ENCODE data around the gene TRMU. TPM values are rescaled to one million over a fixed set of nuclear protein-coding genes. Genes with fewer than 3 reads are reported as not detected.
A peak's percentile ranks its signal among the peaks of the same experiment; 100 is the strongest.

TRMU gene
- total and polyA plus RNA-seq, 4 experiments from 2014 or later: 14.5 to 93.0 (median 48.6) TPM

GRCh38 chr22:46357711-46358520 lies 22.4 kb downstream of the TRMU start:
- peak overlapping the region in 1 of 7 donors; percentile 20 for H3K27ac Mint-ChIP-seq
- Histone ChIP-seq H3K9me3 (ENCODE audit: control insufficient read depth in 1 of 2, low read length in 2 of 2) (no peaks in the 10 kb centered on the region), H3K36me3 (ENCODE audit: insufficient read depth, low read length) (peaks cover 23% of the 10 kb centered on the region), H3K4me3 (ENCODE audit: low read length in 2 of 2) (no peak overlapping the region), H3K27ac (ENCODE audit: low read depth, low read length) (no peak overlapping the region), H3K4me1 (ENCODE audit: insufficient read depth, low read length) (no peaks in the 10 kb centered on the region), H3K27me3 (ENCODE audit: insufficient read depth, low read length) (no peaks in the 10 kb centered on the region)
- DNase-seq: no peak
- POLR2A ChIA-PET (ENCODE audit: partially characterized antibody): no interaction called here
- H3K4me1 Mint-ChIP-seq: peaks cover 0 to 6% (median 1%) of the 10 kb centered on the region in 4 donors
- H3K4me3 Mint-ChIP-seq: no peak overlapping the region
- peaks cover 0 to 8% (median 0%) of the 10 kb centered on the region in 8 donors for H3K9me3 Mint-ChIP-seq
- H3K27me3 Mint-ChIP-seq: no peaks in the 10 kb centered on the region
- intact Hi-C loops (cut with micrococcal nuclease): no loop called here
- H3K36me3 Mint-ChIP-seq: peaks cover under 1 to 28% of the 10 kb centered on the region in 2 donors
- CTCF ChIA-PET (ENCODE audit: partially characterized antibody): interaction anchor here (1.2 to 1.5 kb wide), 2 partner anchors 10 kb away, joined by 5 to 10 read pairs; no protein-coding TSS in a partner anchor

DNA sequence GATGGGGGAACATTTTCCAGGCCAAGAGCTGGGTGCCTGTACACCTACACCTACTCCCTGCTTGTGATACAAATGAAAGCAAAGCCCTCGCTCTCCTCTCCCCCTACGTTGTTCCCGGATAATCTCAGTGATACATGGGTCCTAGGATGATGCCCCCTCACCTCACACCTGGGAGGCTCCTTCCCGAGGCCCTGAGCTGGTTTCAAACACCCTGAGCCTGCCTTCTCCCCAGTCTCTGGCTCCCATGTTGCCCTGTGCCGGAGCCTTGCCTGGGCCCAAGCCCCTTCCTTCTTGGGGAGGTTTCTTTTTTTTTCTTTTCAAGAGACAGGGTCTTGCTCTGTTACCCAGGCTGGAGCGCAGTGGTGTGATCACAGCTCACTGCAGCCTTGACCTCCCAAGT lies 23.3 kb downstream of the TRMU start:
- ChIA-PET CTCF (ENCODE audit: partially characterized antibody) (interaction anchor here (1.2 kb wide), 1 partner anchor 9 kb away, joined by 10 read pairs; no protein-coding TSS in a partner anchor), POLR2A (ENCODE audit: partially characterized antibody) (no interaction called here)
- intact Hi-C loops (cut with micrococcal nuclease): no loop called here
- DNase-seq: no peak
- H3K27ac Mint-ChIP-seq: peak overlapping the region in 2 of 7 donors; percentile 12 to 57
- Histone ChIP-seq H3K9me3 (ENCODE audit: control insufficient read depth in 1 of 2, low read length in 2 of 2) (no peaks in the 10 kb centered on the region), H3K4me1 (ENCODE audit: insufficient read depth, low read length) (no peaks in the 10 kb centered on the region), H3K27ac (ENCODE audit: low read depth, low read length) (no peak overlapping the region), H3K36me3 (ENCODE audit: insufficient read depth, low read length) (peaks cover 14% of the 10 kb centered on the region), H3K27me3 (ENCODE audit: insufficient read depth, low read length) (no peaks in the 10 kb centered on the region), H3K4me3 (ENCODE audit: low read length in 2 of 2) (no peak overlapping the region)
- H3K4me3 Mint-ChIP-seq: no peak overlapping the region
- H3K9me3 Mint-ChIP-seq: peaks cover 0 to 8% (median 0%) of the 10 kb centered on the region in 8 donors
- peaks cover 0 to 4% (median 1%) of the 10 kb centered on the region in 4 donors for H3K4me1 Mint-ChIP-seq
- peaks cover 0 to 1% of the 10 kb centered on the region in 2 donors for H3K27me3 Mint-ChIP-seq
- H3K36me3 Mint-ChIP-seq: peaks cover 0 to 22% of the 10 kb centered on the region in 2 donors

GRCh38 chr22:46359362-46359761 lies 23.8 kb downstream of the TRMU start:
- H3K27ac Mint-ChIP-seq: peak overlapping the region in 3 of 7 donors; percentile 19 to 57 (median 51)
- ChIA-PET CTCF (ENCODE audit: partially characterized antibody) (interaction anchor here (1.2 kb wide), 1 partner anchor 8 kb away, joined by 10 read pairs; no protein-coding TSS in a partner anchor), POLR2A (ENCODE audit: partially characterized antibody) (no interaction called here)
- H3K4me1 Mint-ChIP-seq: peaks cover 0 to 4% (median 1%) of the 10 kb centered on the region in 4 donors
- Histone ChIP-seq H3K27me3 (ENCODE audit: insufficient read depth, low read length) (no peaks in the 10 kb centered on the region), H3K9me3 (ENCODE audit: control insufficient read depth in 1 of 2, low read length in 2 of 2) (no peaks in the 10 kb centered on the region), H3K4me1 (ENCODE audit: insufficient read depth, low read length) (no peaks in the 10 kb centered on the region), H3K4me3 (ENCODE audit: low read length in 2 of 2) (no peak overlapping the region), H3K27ac (ENCODE audit: low read depth, low read length) (no peak overlapping the region), H3K36me3 (ENCODE audit: insufficient read depth, low read length) (peaks cover 8% of the 10 kb centered on the region)
- peaks cover 0 to 8% (median 0%) of the 10 kb centered on the region in 8 donors for H3K9me3 Mint-ChIP-seq
- H3K27me3 Mint-ChIP-seq: peaks cover 0 to 1% of the 10 kb centered on the region in 2 donors
- no peak overlapping the region for H3K4me3 Mint-ChIP-seq
- H3K36me3 Mint-ChIP-seq: peaks cover 0 to 18% of the 10 kb centered on the region in 2 donors
- DNase-seq: no peak
- intact Hi-C loops (cut with micrococcal nuclease): no loop called here

DNA sequence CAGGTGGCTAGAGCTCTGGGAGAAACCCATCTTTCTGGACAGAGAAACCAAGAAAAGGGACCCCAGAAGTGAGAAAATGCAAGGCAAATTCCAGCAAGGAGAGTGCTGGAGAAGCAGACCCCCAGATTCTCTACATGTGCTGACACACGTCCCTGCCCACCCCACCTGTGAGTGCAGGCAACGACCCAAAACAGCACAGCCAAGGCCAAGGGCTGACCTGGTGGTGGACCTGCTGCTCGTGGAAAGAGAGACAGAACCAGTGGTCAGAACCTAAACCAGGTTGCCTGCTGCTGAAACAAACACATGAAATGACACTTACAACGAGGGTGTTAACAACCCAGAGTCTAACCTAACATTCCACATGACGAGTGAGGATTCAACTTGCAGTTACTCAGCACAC lies 24.6 kb downstream of the TRMU start:
- Mint-ChIP-seq H3K4me1 (peaks cover 0 to 4% (median 1%) of the 10 kb centered on the region in 4 donors), H3K36me3 (peaks cover 0 to 15% of the 10 kb centered on the region in 2 donors), H3K9me3 (peaks cover 0 to 8% (median 0%) of the 10 kb centered on the region in 8 donors), H3K27ac (no peak overlapping the region), H3K4me3 (no peak overlapping the region), H3K27me3 (peaks cover 0 to 1% of the 10 kb centered on the region in 2 donors)
- intact Hi-C loops (cut with micrococcal nuclease): no loop called here
- no peaks in the 10 kb centered on the region for H3K9me3 ChIP-seq (ENCODE audit: control insufficient read depth in 1 of 2, low read length in 2 of 2)
- DNase-seq: no peak
- ChIA-PET CTCF (ENCODE audit: partially characterized antibody) (no interaction called here), POLR2A (ENCODE audit: partially characterized antibody) (no interaction called here)
- H3K27me3 ChIP-seq (ENCODE audit: insufficient read depth, low read length): no peaks in the 10 kb centered on the region
- no peak overlapping the region for H3K4me3 ChIP-seq (ENCODE audit: low read length in 2 of 2)
- H3K36me3 ChIP-seq (ENCODE audit: insufficient read depth, low read length): peaks cover 4% of the 10 kb centered on the region
- no peak overlapping the region for H3K27ac ChIP-seq (ENCODE audit: low read depth, low read length)
- H3K4me1 ChIP-seq (ENCODE audit: insufficient read depth, low read length): no peaks in the 10 kb centered on the region

- peaks cover 0 to 1% of the 10 kb centered on the region in 2 donors for H3K27me3 Mint-ChIP-seq
- CTCF ChIA-PET (ENCODE audit: partially characterized antibody): no interaction called here
- Histone ChIP-seq H3K4me3 (ENCODE audit: low read length in 2 of 2) (no peak overlapping the region), H3K27ac (ENCODE audit: low read depth, low read length) (no peak overlapping the region), H3K27me3 (ENCODE audit: insufficient read depth, low read length) (no peaks in the 10 kb centered on the region), H3K9me3 (ENCODE audit: control insufficient read depth in 1 of 2, low read length in 2 of 2) (no peaks in the 10 kb centered on the region), H3K4me1 (ENCODE audit: insufficient read depth, low read length) (no peaks in the 10 kb centered on the region), H3K36me3 (ENCODE audit: insufficient read depth, low read length) (peaks cover 4% of the 10 kb centered on the region)
- no peak overlapping the region for H3K4me3 Mint-ChIP-seq
- peaks cover 0 to 8% (median 0%) of the 10 kb centered on the region in 8 donors for H3K9me3 Mint-ChIP-seq
- POLR2A ChIA-PET (ENCODE audit: partially characterized antibody): no interaction called here
- intact Hi-C loops (cut with micrococcal nuclease): no loop called here
- H3K36me3 Mint-ChIP-seq: peaks cover 0 to 10% of the 10 kb centered on the region in 2 donors
- peaks cover 0 to 1% (median under 1%) of the 10 kb centered on the region in 4 donors for H3K4me1 Mint-ChIP-seq
- DNase-seq: no peak
- peak overlapping the region in 1 of 7 donors; percentile 86 for H3K27ac Mint-ChIP-seq
Measured at GRCh38 chr22:46360891-46361290, 25.4 kb downstream of the TRMU start.

DNA sequence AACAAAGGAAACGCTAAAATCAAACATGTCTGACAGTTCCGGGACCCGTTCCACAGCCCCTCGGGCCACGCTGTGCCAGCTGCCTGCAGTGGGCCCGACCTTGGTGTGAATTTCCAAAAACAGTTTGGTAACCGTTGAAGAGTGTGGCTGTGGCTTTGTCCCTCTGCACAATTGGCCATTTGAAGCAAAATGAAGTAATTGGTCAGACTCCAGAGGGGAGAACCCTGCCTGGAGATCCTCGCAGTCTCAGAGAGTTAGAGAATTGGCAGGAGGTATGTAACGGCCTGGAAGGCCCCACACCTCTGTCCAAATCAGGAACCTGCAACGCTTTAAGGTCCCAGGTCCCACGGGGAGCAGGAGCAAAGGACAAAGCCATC lies 26.3 kb downstream of the TRMU start:
- Histone ChIP-seq H3K4me3 (ENCODE audit: low read length in 2 of 2) (no peak overlapping the region), H3K27me3 (ENCODE audit: insufficient read depth, low read length) (no peaks in the 10 kb centered on the region), H3K4me1 (ENCODE audit: insufficient read depth, low read length) (no peaks in the 10 kb centered on the region), H3K9me3 (ENCODE audit: control insufficient read depth in 1 of 2, low read length in 2 of 2) (no peaks in the 10 kb centered on the region), H3K27ac (ENCODE audit: low read depth, low read length) (no peak overlapping the region), H3K36me3 (ENCODE audit: insufficient read depth, low read length) (no peaks in the 10 kb centered on the region)
- ChIA-PET POLR2A (ENCODE audit: partially characterized antibody) (no interaction called here), CTCF (ENCODE audit: partially characterized antibody) (no interaction called here)
- DNase-seq: no peak
- Mint-ChIP-seq H3K4me1 (peaks cover 0 to 1% (median under 1%) of the 10 kb centered on the region in 4 donors), H3K27ac (no peak overlapping the region), H3K36me3 (peaks cover 0 to 9% of the 10 kb centered on the region in 2 donors), H3K9me3 (peaks cover 0 to 8% (median 0%) of the 10 kb centered on the region in 8 donors), H3K4me3 (no peak overlapping the region), H3K27me3 (peaks cover 0 to 1% of the 10 kb centered on the region in 2 donors)
- intact Hi-C loops (cut with micrococcal nuclease): no loop called here

DNA sequence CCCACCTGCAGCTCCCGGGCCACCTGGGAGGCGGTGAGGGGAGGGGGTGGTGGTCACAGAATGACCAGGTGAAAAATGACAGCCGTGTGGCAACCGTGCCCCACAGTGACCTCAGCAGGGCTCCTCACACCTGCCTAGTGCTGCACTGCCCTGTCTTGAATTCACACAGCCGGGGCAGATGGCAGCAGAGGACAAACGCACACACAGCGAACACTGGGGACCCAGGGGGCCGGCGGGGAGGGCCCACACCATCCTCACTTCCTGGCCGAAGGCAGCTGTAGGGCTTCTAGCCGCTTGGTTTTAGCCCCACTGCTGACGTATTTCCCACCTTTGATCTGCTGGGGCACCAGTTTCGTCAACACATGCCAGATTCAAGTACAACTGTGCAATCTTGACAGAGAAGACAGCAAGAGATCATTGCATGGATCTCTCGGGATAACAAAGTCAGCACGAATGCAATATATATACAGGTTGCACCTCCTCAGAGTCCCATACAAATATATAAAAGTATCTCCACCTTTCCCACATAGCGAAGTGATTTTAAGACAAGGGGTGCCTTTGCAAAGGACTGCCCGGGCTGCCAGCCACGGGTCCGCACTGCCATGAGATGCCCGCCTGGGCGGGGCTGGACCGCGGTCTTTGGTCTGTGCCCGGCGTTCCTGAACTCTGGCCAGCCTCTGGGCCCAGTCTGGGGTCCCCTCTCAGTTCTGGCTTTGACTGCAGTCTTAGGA lies 26.9 kb downstream of the TRMU start:
- Mint-ChIP-seq H3K27me3 (peaks cover 0 to 1% of the 10 kb centered on the region in 2 donors), H3K36me3 (peaks cover 0 to 8% of the 10 kb centered on the region in 2 donors), H3K4me1 (peaks cover 0 to 1% (median under 1%) of the 10 kb centered on the region in 4 donors), H3K4me3 (no peak overlapping the region), H3K27ac (peak overlapping the region in 2 of 7 donors; percentile 4 to 70), H3K9me3 (peaks cover 0 to 8% (median 0%) of the 10 kb centered on the region in 8 donors)
- ChIA-PET POLR2A (ENCODE audit: partially characterized antibody) (no interaction called here), CTCF (ENCODE audit: partially characterized antibody) (no interaction called here)
- H3K4me3 ChIP-seq (ENCODE audit: low read length in 2 of 2): no peak overlapping the region
- DNase-seq: no peak
- H3K36me3 ChIP-seq (ENCODE audit: insufficient read depth, low read length): no peaks in the 10 kb centered on the region
- H3K27me3 ChIP-seq (ENCODE audit: insufficient read depth, low read length): no peaks in the 10 kb centered on the region
- no peak overlapping the region for H3K27ac ChIP-seq (ENCODE audit: low read depth, low read length)
- H3K4me1 ChIP-seq (ENCODE audit: insufficient read depth, low read length): no peaks in the 10 kb centered on the region
- H3K9me3 ChIP-seq (ENCODE audit: control insufficient read depth in 1 of 2, low read length in 2 of 2): no peaks in the 10 kb centered on the region
- intact Hi-C loops (cut with micrococcal nuclease): no loop called here

Data from CD4-positive, alpha-beta memory T cell (primary cell).